HG03175 (cell line): ENCODE data around the gene CHST8.
"Not testable (repeated sequence)": the region's sequence is repeated elsewhere in the genome, so short reads cannot be mapped to it uniquely, and the experiment has no call there.

Experiments used
- ATAC-seq: cut with Tn5 transposase; IDR thresholded peaks from one replicate; pipeline ENCODE4 v1.9.1; 2021; ENCODE audit warnings: mild to moderate bottlenecking, moderate library complexity; ENCODE audit not compliant: unreplicated experiment

CHST8 gene

DNA sequence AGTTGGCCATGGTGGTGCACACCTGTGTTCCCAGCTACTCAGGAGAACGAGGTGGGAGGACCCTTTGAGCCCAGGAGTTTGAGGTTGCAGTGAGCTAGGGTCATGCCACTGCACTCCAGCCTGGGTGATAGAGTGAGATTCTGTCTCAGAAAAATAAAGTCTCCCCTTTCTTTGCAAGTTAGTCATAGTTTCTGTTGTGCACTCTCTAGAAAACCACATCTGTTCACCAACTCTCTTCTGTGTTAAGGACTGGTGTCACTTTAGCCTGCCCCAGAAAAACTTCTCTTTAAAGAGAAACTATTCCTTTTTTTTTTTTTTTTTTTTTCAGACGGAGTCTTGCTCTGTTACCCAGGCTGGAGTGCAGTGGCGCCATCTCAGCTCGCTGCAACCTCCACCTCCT is 4.9 kb upstream of the CHST8 start:
- ATAC-seq, result no peak

DNA sequence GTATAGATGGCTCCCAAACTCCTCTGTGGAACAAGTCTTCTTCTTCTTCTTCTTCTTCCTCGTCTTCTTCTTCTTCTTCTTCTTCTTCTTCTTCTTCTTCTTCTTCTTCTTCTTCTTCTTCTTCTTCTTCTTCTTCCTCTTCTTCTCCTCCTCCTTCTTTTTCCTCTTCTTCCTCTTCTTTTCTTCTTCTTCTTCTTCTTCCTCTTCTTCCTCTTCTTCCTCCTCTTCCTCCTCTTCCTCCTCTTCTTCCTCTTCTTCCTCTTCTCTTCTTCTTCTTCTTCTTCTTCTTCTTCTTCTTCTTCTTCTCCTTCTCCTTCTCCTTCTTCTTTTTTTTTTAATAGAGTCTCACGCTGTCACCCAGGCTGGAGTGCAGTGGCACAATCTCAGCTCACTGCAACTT is 3.4 kb upstream of the CHST8 start:
- not testable (repeated sequence) for ATAC-seq

DNA sequence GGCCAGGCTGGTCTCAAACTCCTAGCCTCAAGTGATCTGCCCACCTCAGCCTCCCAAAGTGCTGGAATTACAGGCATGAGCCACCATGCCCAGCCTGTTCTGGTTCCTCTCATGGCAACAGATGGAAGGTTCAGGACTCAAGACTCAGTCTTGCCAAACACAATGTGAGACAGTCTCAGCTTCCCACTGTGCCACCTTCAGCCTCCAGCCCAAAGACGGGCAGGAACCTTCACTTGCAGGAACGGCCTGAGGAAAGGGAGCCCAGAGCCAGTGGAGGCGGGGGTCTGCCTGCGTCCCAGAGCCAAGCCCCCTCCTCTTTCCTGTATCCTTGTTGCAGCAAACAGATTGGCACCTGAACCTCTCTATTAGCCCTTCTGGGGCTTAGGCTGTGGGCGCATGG is 2.9 kb upstream of the CHST8 start:
- no peak for ATAC-seq

DNA sequence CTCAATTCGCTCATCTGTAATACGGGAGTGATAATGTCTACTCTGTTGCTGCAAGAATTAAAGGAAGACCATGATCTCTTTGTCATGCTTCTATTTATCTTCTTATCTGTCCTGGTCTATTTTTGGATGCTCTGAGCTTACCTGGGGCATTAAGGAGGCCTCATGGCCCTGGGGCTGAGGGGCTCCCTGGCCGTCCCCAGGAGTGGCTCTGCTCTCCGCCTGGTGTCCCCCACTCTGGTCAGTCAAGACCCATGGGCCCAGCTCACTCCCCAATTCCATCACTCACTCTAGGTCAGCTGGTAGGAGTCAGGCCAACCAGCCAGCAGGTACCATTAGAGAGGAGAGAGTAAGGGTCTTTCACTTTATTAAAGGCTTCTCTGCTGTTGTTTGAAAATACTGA is 1.1 kb upstream of the CHST8 start:
- ATAC-seq, result no peak

DNA sequence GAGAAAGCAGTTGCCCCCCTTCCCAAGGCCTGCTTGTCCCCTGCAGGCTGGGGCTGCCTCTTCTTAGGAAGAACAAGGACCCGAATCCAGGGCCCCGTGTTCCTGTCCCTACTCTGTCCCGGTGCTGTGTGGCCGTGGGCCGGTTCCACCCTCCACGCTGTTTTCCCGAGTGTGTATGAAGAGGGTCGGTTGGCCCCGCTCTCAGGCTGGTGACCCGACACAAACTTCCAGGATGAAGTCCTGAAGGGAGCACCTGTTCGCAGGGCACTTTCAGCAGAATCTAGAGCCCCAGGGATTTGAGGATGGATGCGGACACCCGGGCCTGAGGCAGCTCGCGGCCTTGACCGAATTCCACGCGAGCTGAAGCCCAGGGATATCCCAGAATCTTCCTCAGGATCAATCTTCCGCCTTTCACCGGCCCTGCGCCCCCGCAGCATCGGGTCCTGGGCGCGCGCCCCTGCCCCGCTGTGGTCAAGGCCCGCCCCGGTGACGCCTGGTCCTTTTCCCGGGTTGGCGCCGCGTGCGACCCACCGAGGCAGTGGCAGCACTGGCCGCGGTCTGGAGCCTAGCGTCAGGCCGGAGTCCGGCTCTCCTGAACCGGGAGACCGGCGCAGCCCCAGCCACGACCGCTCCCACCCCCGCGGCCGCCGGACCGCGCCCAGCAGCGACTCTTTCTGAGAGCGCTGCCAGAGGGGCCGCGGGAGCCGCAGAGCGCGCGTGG is 528 bp upstream of the CHST8 start:
- ATAC-seq, result no peak

DNA sequence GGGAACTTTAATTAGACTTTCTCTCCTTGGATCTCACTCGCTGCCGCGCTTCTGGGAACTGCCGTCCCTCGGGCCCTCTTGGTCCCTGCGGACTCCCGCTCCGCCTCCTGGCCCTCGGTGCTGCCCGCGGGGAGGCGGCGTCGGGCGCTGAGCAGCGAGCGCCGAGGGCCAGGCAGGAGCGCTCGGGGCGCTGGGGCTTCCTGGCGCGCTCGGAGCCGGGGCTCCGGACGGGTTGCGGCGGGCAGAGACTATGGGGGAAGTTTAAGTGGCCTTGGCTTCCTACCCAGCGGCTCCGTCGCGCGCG is 704 bp downstream of the CHST8 start:
- no peak for ATAC-seq

DNA sequence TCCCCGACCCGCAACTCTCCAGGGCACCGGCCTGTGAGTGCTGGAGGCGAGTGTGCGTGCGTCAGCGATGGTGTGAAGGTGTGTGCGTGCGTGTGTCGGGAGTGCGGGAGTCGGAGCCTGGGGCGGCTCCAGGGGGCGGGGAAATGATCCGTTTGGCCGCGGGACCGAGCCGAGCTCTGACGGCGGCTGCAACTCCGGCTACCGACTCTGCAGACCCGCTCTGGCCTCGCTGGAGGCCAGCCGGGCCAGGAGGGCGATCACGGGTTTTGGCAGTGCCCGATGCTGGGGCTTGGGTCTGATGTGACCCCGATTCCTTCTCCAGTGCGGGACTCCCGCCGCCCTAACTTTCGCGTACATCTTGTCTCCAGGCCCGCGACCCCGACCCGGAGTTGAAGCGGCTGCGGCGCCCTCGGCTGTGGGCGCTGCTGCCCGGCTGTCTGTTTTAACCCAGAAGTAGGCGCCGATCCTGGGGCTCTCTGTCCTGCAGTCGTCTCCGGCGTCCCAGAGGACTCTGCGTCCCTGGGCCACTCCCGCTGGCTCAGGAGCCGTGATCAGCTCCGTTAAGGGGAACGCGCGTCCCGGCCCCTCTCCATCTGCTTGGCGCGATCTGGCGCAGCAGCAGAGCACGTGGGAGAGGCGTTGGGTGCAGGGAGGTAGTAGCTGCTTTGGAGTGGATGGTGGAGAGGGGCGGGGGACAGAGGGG is 1.2 kb downstream of the CHST8 start:
- ATAC-seq, result no peak

DNA sequence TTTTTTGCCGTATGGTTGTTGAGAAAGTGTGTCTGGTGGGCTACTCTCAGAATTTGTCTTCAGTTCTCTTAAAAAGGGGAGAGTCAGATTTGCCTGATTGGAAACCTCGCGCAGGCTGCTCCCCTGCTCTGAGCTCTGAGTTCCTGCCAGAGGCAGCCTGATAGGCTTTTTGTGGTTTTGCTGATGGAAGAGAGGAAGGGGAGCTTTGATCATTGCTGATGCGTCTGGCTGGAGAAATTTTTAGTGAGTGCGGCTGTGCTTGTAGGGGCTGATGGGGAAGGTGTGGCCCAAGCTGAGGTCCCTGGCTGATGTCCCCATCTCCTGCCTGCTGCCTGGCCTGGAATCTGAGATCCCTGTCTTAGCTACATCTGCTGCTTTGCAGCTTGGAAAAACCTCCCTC is 2.8 kb downstream of the CHST8 start:
- ATAC-seq, result no peak

DNA sequence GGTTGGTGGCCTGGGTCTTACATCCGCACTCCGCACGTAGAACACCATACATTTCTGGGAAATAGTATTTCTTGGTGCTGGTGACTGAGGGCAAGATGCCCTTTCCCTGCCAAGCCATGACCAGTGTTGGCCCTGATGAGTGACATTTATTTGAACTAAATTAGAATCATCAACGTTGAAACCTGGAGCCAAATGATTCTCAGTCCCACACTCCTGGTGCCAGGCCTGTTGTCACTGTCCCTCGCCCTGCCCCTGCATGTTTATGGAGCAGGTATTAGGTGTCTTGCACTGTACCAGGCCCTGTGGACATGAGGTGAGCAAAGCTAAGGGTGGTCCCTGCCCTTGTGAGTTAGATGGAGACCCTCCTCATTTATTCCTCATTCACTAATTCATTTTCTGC is 5.8 kb downstream of the CHST8 start:
- ATAC-seq, result no peak

DNA sequence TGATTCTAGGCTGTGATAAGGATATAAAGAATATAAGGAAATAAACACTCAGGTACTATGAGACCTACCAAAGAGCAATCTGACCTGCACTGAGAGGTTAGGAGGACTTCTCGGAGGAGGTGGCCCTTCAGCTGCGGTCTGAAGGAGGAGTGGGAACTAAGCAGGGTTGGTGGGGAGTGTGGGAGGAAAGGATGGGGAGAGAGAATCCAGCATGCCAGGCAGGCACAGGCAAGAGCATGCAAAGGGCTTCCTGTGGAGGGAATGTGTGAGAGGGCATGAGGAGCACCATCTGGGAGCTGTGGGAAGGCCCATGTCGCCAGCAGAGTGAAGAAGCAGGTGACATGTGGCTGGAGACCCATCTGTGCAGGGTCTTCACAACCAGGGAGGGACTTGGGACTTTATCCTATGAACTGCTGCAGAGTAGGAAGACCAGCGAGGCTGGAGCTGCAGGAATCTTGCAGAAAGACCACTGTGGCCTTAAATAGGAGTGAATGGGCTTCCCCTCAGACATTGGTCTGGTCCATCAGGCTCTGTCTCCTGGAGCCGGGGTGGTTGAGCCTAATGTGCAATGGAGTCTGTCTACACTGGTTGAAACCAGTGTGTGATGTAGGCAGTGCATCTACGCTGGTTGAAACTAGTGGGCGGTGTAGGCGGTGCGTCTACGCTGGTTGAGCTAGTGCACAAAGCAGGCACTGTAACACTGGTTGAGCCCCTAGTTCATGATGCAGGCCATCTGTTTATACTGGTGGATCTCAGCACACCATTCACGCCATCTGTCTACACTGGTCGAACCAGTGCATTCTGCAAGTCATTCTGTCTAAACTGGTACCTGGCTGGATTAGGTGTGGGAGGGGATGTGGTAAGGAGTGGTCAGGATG is 6.4 kb downstream of the CHST8 start:
- ATAC-seq, result no peak

DNA sequence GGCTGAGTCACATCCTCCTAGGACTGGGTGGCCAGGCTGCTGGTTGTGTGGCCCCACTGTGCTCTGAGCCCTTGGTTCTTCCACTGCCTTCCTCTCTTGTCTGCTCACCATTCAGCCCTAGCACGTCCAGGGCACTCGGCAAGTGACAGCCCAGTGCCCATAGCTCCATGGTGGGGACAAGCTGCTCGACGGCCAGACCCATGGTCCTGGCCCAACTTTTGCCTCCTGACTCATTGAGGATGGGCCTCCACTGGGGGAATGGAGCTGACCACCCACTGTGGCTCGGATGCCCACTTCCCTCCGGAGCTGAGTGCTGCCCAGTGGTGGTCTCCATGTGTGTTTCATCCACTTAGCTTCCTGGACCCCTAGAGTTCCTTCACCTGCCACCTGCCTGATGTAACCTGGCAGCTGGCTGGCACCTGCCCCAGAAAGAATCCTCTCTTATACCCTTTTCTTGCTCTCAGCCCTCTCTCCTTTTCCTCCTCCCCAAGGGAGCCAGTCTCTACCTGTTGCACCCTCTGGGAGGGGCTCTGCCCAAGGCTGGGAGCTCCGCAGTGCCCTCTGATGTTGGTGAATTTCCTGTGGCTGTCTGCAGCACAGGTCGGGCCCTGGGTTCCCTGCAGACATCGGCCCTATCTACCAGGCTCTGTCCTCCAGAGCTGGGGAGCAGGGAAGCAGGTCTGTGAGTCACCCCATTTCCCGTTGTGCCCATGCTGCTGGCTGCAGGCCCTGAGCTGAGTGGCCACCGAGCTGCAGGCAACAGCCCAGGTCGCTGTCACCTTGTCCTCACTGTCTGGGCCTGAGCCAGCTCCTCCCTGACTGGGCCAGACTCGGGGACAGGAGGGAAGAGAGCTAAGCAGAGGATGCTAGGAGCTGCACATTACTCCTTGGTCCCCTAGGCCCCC is 7.4 kb downstream of the CHST8 start:
- no peak for ATAC-seq

DNA sequence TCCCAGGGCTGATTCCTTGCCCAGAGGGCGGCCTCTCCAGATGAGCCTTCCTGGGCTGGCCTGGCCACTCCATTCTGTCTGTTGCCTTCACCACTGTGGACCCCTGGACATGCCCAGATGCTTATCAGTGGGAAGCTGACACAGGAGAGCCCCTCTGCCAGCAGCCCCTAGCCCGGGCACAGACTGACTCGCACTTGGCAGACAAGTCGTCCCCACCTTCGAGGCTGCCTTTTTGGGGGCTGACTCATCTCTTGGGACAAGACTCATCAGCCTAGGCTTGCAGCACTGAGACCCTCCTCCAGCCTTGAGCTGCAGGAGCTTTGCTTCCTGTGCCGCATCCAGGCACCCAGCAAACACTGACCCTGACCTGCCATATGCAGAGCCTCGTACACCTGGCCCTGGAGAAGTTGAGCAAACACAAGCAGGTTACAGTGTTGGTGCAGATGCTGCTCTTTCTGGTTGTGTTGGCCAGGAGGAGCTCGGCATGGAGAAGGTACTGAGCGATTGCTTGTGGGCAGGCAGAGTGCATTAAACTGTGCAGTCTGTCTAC is 8.1 kb downstream of the CHST8 start:
- no peak for ATAC-seq

DNA sequence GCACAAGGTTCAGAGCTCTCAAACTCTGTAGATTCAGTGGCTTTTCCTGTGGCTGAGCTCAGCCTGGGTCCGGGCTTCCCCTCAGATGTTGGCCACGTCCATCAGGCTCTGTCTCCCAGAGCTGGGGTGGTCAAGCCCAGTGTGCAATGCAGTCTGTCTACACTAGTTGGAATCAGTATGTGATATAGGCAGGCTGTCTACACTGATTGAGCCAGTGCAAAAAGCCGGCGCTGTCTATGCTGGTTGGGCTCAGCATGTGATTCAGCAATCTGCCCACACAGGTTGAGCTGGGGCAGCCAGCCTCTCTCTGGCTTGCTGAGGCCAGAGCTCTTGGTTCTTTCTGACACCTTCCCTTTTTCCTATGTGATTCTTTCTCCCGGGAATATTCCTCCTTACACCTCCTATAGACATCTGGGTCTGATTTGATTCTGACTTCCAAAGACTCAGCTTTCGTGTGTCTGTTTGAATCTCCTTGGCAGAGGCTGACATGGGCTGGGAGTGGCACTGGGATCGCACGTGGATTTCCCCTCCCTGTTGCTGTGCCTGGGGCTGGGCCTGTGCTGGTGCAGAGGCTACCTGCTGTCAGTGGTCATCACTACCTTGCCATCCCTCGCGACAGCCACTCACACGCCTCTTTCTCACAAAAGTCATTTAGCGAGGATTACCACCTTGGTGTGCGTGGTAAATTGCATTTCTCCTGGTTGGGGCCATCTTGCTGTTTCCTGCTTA is 9.3 kb downstream of the CHST8 start:
- no peak for ATAC-seq

DNA sequence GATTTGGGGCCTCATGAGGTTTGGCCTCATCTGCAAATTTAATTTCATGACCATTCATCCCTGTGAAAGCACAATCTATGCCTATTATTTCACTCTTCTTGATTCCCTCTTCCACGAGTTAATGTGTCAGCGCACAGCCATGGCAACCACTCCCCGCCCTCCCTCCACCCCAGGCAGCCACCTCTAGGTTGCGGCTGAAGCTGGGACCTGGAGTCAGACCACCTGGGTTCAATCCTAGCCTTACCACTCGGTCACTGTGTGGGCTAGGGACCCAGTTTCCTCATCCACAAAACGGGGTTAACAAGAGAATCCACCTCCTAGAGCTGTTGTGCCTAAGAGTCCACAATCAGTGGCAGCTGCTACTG is 9.8 kb downstream of the CHST8 start:
- no peak for ATAC-seq

DNA sequence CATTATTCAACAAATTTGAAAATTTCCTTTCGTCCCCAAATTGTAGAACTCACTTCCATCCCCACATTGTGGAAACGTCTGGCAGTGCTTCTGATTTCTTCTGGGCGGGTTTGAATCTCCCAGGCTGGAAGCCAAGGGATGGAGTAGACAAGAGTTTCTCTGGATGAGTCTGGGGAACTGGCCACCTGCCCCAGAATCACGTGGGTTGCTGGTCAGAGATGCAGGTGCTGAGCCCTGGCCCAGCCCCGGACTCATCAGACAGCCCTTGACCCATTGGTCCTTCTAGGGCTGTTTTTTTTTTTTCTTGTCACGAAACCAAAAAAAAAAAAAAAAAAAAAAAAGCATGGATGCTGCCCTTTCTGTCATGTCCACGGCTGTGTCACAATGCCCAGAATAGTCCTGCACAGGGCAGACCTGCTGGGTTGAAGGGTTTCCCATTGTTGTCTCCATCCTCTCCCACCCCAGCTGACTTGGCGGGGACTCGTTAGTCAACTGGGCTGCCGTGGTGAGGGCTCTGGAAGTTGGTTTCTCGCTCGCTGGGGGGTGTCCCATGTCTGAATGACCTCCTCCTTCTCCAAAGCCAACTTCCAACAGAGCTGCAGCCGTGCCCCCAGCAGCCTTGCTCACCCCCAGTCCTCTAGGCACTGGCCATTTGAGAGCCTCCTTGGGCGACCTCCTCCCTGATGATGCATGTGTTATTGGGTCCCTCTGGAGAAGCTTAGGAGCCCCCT is 12.8 kb downstream of the CHST8 start:
- no peak for ATAC-seq

DNA sequence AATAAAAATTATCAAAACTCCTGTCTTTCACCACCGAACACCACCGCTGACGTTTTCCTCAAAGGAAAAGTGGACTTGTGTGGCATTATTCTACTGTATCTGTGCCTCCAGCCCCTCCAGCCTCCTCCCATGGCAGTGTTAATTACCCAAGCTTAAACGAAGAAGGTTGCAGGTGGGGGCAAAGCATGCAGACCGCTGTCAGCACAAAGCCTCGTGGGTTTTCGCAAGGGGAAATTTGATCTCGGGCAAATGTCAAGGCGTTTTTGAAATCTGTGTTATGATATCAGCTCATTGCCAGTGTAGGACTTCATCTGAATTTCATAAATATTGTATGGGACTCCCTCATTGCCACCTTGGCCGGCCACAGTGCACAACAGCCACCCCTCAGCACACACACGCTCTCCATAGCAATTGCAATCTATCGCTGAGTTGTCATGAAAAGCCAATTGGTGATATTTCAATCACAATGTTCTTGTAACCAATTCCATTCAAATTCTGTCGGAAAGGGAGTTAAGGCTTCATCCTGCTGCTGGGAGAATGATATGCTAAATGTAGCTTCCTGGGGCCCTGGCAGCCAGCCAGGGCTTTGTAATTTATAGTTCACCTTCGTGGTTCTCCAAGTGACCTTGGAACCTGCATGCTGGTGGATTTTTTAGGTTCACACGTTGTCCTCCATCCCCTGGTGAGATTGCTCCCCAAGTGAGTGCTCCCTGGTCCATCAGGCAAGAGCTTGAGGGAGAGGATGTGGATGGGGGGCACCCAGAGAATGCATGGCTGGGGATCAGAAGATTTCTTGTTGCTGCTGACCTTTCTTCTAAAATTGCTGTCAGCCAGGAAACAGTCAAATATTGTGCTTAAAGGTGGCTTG is 16.6 kb downstream of the CHST8 start:
- no peak for ATAC-seq

DNA sequence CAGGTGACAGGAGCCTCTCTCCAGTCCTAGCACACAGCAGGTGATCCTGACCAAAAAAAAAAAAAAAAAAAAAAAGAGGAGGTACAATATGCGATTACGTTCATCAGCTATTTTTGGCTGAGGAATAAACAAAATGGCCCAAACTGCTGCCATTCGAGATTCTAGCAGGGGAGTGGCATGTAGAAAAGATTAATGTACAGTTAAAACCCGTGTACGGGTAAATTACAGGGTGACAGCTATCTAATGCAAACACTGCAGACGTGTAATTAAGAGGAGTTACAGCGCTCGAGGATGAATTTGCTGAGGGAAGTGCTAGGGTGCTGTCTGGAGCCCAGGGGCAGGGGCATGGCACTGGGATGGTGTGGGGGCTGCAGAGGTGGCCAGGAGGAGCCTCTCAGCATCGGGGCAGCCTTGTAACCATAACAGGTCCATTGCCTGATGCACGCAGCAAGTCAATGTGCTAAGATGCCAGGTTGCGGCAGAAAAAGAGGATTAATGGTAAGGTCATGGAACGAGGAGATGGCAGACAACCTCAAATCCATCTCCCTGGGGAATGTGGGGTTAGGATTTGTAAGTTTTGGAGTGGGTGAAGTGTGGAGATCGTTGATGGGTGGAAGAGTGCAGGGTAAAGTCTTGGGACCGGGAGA is 17.4 kb downstream of the CHST8 start:
- no peak for ATAC-seq

DNA sequence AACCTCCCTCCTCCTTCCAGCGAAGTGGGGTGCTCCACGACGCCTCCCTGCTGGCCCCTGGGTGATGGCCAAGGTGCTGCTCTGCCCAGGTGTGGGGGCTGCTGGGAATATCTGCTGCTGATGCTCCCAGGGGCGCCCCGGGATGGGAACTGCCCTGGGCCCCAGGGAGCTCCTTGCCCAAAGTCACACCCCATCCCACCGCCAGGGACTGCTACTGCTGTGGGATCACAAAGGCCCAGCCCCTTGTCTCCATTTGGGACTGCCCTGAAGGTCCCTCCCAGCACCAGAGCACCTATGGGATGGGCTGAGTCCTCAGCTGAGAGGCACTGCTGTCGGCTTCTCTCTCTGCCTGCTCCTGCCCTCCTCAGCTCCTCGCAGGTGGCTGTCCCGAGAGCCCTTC is 19.0 kb downstream of the CHST8 start:
- no peak for ATAC-seq
